ENCODE results near the gene IFI30. TPM values are rescaled to one million over a fixed set of nuclear protein-coding genes. Genes with fewer than 3 reads are reported as not detected.

The IFI30 gene
- total and polyA plus RNA-seq, 2 donors (not counting 3 experiments of a cell fraction or from before 2014, with no cell fraction given), result 1.1 to 1.6 TPM

DNA sequence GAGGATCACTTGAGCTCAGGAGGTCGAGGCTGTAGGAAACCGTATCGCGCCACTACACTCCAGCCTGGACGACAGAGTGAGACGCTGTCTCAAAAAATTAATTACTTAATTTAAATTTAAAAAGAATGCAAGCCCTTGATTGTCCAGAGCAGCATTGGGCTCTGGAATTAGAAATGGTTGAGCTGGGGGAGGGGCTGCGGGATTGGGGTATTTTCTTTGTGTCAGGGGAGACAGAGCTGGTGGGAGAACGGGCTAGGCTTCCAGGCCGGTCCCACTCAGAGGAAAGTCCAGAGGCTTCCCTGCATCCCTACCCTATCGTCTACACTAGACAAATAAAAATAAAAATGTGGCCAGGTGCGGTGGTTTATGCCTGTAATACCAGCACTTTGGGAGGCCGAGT, 32.4 kb downstream of the IFI30 start:
- no peak overlapping the region for H3K27ac ChIP-seq (ENCODE audit: insufficient read depth, low read depth, low read length)
- peak overlapping the region; percentile 35 for H3K9ac ChIP-seq (replicated peaks; ENCODE audit: extremely low read depth, insufficient read depth, low read length)
- TF ChIP-seq EZH2 (IDR thresholded peaks at IDR 0.05; ENCODE audit: borderline replicate concordance, low read depth, low read length, severe bottlenecking) (no peak), GATA2 (IDR thresholded peaks at IDR 0.05; ENCODE audit: insufficient read depth, insufficient read length, low read depth, low read length) (no peak), CTCF (IDR thresholded peaks at IDR 0.05; ENCODE audit: extremely low read depth in 1 of 2, insufficient read depth in 1 of 2, low read depth in 1 of 2, low read length in 2 of 2) (no peak), POLR2AphosphoS5 (IDR thresholded peaks at IDR 0.05; ENCODE audit: insufficient read depth, low read depth, low read length) (no peak), JUN (IDR thresholded peaks at IDR 0.05; ENCODE audit: borderline replicate concordance, insufficient read depth, insufficient read length, low read depth) (no peak), FOS (IDR thresholded peaks at IDR 0.05; ENCODE audit: borderline replicate concordance, insufficient read depth, low read length) (no peak)
- TF ChIP-seq, protein P1, sequence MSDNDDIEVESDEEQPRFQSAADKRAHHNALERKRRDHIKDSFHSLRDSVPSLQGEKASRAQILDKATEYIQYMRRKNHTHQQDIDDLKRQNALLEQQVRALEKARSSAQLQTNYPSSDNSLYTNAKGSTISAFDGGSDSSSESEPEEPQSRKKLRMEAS (IDR thresholded peaks at IDR 0.05; ENCODE audit: insufficient read depth, insufficient read length), result no peak
- H3K4me1 ChIP-seq (ENCODE audit: control insufficient read depth, extremely low read depth, insufficient read depth, low read length), result peaks cover 10% of the 10 kb centered on the region
- H3K4me3 ChIP-seq (replicated peaks in 1 of 3; ENCODE audit: insufficient read depth in 1 of 3, low read depth in 1 of 3, low read length in 3 of 3), result no peak overlapping the region
- no peaks in the 10 kb centered on the region for H3K79me2 ChIP-seq (ENCODE audit: control insufficient read depth, insufficient read depth, low read length)
- no peak for FAIRE-seq
- H4K20me1 ChIP-seq (replicated peaks; ENCODE audit: control insufficient read depth, extremely low read depth, insufficient read depth, low read length), result no peaks in the 10 kb centered on the region
- H3K9me3 ChIP-seq (replicated peaks; ENCODE audit: control insufficient read depth, insufficient read depth, low read length), result no peaks in the 10 kb centered on the region
- ChIA-PET POLR2A (no interaction called here), CTCF (interaction anchor here (1.5 to 3.9 kb wide), 3 partner anchors 46 to 93 kb away, joined by 7 to 45 read pairs (median 26); no protein-coding TSS in a partner anchor)
- peaks cover 0 to 2% of the 10 kb centered on the region in 2 experiments for H3K27me3 ChIP-seq (ENCODE audit: control insufficient read depth in 2 of 2, insufficient read depth in 2 of 2, low read length in 2 of 2)
- H3K9me1 ChIP-seq (replicated peaks; ENCODE audit: control insufficient read depth, extremely low read depth, insufficient read depth, low read length), result no peaks in the 10 kb centered on the region
- dilution Hi-C loops (cut with MboI; ENCODE audit: extremely low pct_ligation_motif_present, low sequenced_read_pairs) (no loop called here), intact Hi-C loops (cut with micrococcal nuclease) (no loop called here)
- no peak for DNase-seq (ENCODE audit: low read depth, low spot score)
- no peak overlapping the region for H2AFZ ChIP-seq (ENCODE audit: low read depth, low read length)
- BruUV-seq (replicated peaks), result no TSS peak
- no peak overlapping the region for H3K4me2 ChIP-seq (ENCODE audit: insufficient read depth, low read length)
- no peaks in the 10 kb centered on the region for H3K36me3 ChIP-seq (ENCODE audit: control insufficient read depth in 2 of 2, extremely low read depth in 1 of 2, insufficient read depth in 2 of 2, low read length in 2 of 2)

Measured in endothelial cell of umbilical vein (primary cell).